HG02943 (cell line): ENCODE results near the gene LPAR1.
"Not testable (repeated sequence)": the region's sequence is repeated elsewhere in the genome, so short reads cannot be mapped to it uniquely, and the experiment has no call there.

Source experiments
- ATAC-seq: cut with Tn5 transposase; IDR thresholded peaks from one replicate; pipeline ENCODE4 v1.9.1; 2021; ENCODE audit warnings: mild to moderate bottlenecking, low read depth, moderate library complexity; ENCODE audit not compliant: unreplicated experiment

Gene LPAR1

GRCh38 chr9:111038331-111039230 is at the start of gene LPAR1:
Gene LPAR1 (minus strand): TSS chr9:111038470. CDS start chr9:110972117, 66,353 bp downstream.
- no peak for ATAC-seq

- no peak for ATAC-seq
These were observed 40.2 kb upstream of the LPAR1 start for GRCh38 chr9:111078391-111079038.

- ATAC-seq = no peak
These were observed 38.2 kb upstream of the LPAR1 start for GRCh38 chr9:111076519-111076918.

GRCh38 chr9:111076042-111076441 is 37.8 kb upstream of the LPAR1 start:
- no peak for ATAC-seq

GRCh38 chr9:111074395-111074794 is 36.1 kb upstream of the LPAR1 start:
- ATAC-seq = no peak

GRCh38 chr9:111069183-111069582 is 30.9 kb upstream of the LPAR1 start:
- no peak for ATAC-seq

GRCh38 chr9:111068771-111069170 is 30.5 kb upstream of the LPAR1 start:
- ATAC-seq = no peak

GRCh38 chr9:111068383-111068730 is 30.1 kb upstream of the LPAR1 start:
- no peak for ATAC-seq

GRCh38 chr9:111066468-111066867 is 28.2 kb upstream of the LPAR1 start:
- no peak for ATAC-seq

GRCh38 chr9:111065414-111065813 is 27.1 kb upstream of the LPAR1 start:
- ATAC-seq = no peak

- ATAC-seq = no peak
These were observed 26.0 kb upstream of the LPAR1 start for GRCh38 chr9:111064160-111064837.

GRCh38 chr9:111063332-111063731 is 25.1 kb upstream of the LPAR1 start:
- ATAC-seq = no peak

- ATAC-seq = no peak
These were observed 19.9 kb upstream of the LPAR1 start for GRCh38 chr9:111058166-111058565.

GRCh38 chr9:111056538-111056937 is 18.3 kb upstream of the LPAR1 start:
- no peak for ATAC-seq

- no peak for ATAC-seq
These were observed 14.5 kb upstream of the LPAR1 start for GRCh38 chr9:111052791-111053190.

GRCh38 chr9:111051400-111051799 is 13.1 kb upstream of the LPAR1 start:
- no peak for ATAC-seq

- ATAC-seq = no peak
These were observed 12.5 kb upstream of the LPAR1 start for GRCh38 chr9:111050819-111051218.

GRCh38 chr9:111047287-111047686 is 9.0 kb upstream of the LPAR1 start:
- ATAC-seq = not testable (repeated sequence)

GRCh38 chr9:111041902-111042301 is 3.6 kb upstream of the LPAR1 start:
- no peak for ATAC-seq

GRCh38 chr9:111040494-111040893 is 2.2 kb upstream of the LPAR1 start:
- ATAC-seq = no peak

- no peak for ATAC-seq
These were observed 1.1 kb upstream of the LPAR1 start for GRCh38 chr9:111039231-111039906.
